IMR-90 (cell line): Measurements from ENCODE around the gene AHDC1. TPM values are rescaled to one million over a fixed set of nuclear protein-coding genes. Genes with fewer than 3 reads are reported as not detected.

ENCODE experiments used
- ATAC-seq: fragments of 200-7000 bp; cut with Tn5 transposase; 2 replicates; pipeline ENCODE4 v1.9.1; 2020; ENCODE audit warnings: low read depth, mild to moderate bottlenecking, moderate library complexity
- BruUV-seq: library from RNA; stranded (reverse); fragments of 400-500 nt; replicated peaks from 2 replicates; lab custom pipeline; 2021; lab: Mats Ljungman, UMichigan
- CTCF ChIA-PET: fragments of 300-600 bp; formaldehyde crosslinking; extraction: SDS; loops from one replicate; lab custom pipeline; 2021; ENCODE audit warnings: antibody characterized with exemption; lab: Yijun Ruan, JAX
- POLR2A ChIA-PET: fragments of 300-600 bp; sonication (Branson Sonifier 250); formaldehyde crosslinking; loops from one replicate; lab custom pipeline; 2022; ENCODE audit warnings: antibody characterized with exemption; ENCODE audit not compliant: unreplicated experiment; lab: Charles Lee
- DNase-seq: peaks from one replicate; pipeline ENCODE4 v3.0.0; 2013
- H2AFZ ChIP-seq: replicated peaks from 2 replicates; pipeline ENCODE3; 2013; ENCODE audit warnings: low read length, mild to moderate bottlenecking; ENCODE audit not compliant: poor library complexity
- H2AK5ac ChIP-seq: 2 replicates; pipeline ENCODE4 v1.6.1; 2013; ENCODE audit warnings: low read depth, low read length, inconsistent platforms
- H2AK9ac ChIP-seq: replicated peaks from 2 replicates; pipeline ENCODE3; 2013; ENCODE audit warnings: mild to moderate bottlenecking, low read depth, low read length, moderate library complexity; ENCODE audit not compliant: poor library complexity
- H2BK120ac ChIP-seq: 2 replicates; pipeline ENCODE4 v1.6.1; 2013; ENCODE audit warnings: low read depth, low read length, inconsistent platforms
- H2BK15ac ChIP-seq: 3 replicates; pipeline ENCODE4 v1.6.1; 2013; ENCODE audit warnings: low read depth, low read length, inconsistent platforms
- H2BK20ac ChIP-seq: 2 replicates; pipeline ENCODE4 v1.6.1; 2013; ENCODE audit warnings: low read depth, mild to moderate bottlenecking, inconsistent platforms, low read length, moderate library complexity
- H2BK5ac ChIP-seq: 2 replicates; pipeline ENCODE4 v1.6.1; 2013; ENCODE audit warnings: mild to moderate bottlenecking, low read depth, low read length, inconsistent platforms; ENCODE audit not compliant: poor library complexity, severe bottlenecking
- H3K14ac ChIP-seq: replicated peaks from 2 replicates; pipeline ENCODE4 v1.6.1; 2013; ENCODE audit warnings: low read depth, low read length, inconsistent platforms
- H3K18ac ChIP-seq: 2 replicates; pipeline ENCODE4 v1.6.1; 2013; ENCODE audit warnings: low read depth, low read length, control low read depth
- H3K23ac ChIP-seq: 2 replicates; pipeline ENCODE4 v1.6.1; 2013; ENCODE audit warnings: low read depth, low read length, inconsistent platforms
- H3K27ac ChIP-seq: 2 replicates; pipeline ENCODE4 v1.5.1; 2013; ENCODE audit warnings: mild to moderate bottlenecking, control low read depth, low read length; ENCODE audit not compliant: insufficient read depth
- H3K27me3 ChIP-seq: 2 replicates; pipeline ENCODE4 v1.6.1; 2013; ENCODE audit warnings: low read length; ENCODE audit not compliant: control insufficient read depth, insufficient read depth
- H3K36me3 ChIP-seq: 2 replicates; pipeline ENCODE4 v1.6.1; 2013; ENCODE audit warnings: low read length, mixed read lengths; ENCODE audit not compliant: control insufficient read depth, insufficient read depth
- H3K4ac ChIP-seq: 2 replicates; pipeline ENCODE4 v1.6.1; 2013; ENCODE audit warnings: low read depth, low read length, inconsistent platforms
- H3K4me1 ChIP-seq: 2 replicates; pipeline ENCODE4 v1.6.1; 2013; ENCODE audit warnings: low read length, mixed read lengths; ENCODE audit not compliant: control insufficient read depth, insufficient read depth
- H3K4me2 ChIP-seq: 2 replicates; pipeline ENCODE4 v1.6.1; 2013; ENCODE audit warnings: low read depth, mild to moderate bottlenecking, control low read depth, low read length, moderate library complexity
- H3K4me3 ChIP-seq: 2 replicates; pipeline ENCODE4 v1.5.1; 2013; ENCODE audit warnings: low read depth, mild to moderate bottlenecking, control low read depth, low read length, moderate library complexity; ENCODE audit not compliant: insufficient read depth
- H3K56ac ChIP-seq: 2 replicates; pipeline ENCODE4 v1.6.1; 2013; ENCODE audit warnings: low read length, inconsistent platforms; ENCODE audit not compliant: insufficient read depth; ENCODE audit errors: extremely low read depth
- H3K79me1 ChIP-seq, 2 experiments: 2 replicates each; pipeline ENCODE4 v1.6.1; 2013; ENCODE audit warnings: low read length in 2 of 2, inconsistent platforms in 1 of 2, low read depth in 1 of 2
- H3K9ac ChIP-seq: 2 replicates; pipeline ENCODE4 v1.6.1; 2013; ENCODE audit warnings: low read depth, low read length, control low read depth
- H3K9me1 ChIP-seq: 2 replicates; pipeline ENCODE4 v1.6.1; 2013; ENCODE audit warnings: low read length, inconsistent platforms; ENCODE audit not compliant: insufficient read depth
- H3K9me3 ChIP-seq: 2 replicates; pipeline ENCODE4 v1.6.1; 2013; ENCODE audit warnings: low read length; ENCODE audit not compliant: control insufficient read depth, insufficient read depth
- H4K20me1 ChIP-seq: 2 replicates; pipeline ENCODE4 v1.6.1; 2013; ENCODE audit warnings: low read length, inconsistent platforms; ENCODE audit not compliant: insufficient read depth
- H4K5ac ChIP-seq: 2 replicates; pipeline ENCODE4 v1.6.1; 2013; ENCODE audit warnings: mild to moderate bottlenecking, low read depth, low read length, control low read depth
- H4K8ac ChIP-seq, 2 experiments: 2 replicates each; pipeline ENCODE4 v1.6.1; 2013; ENCODE audit warnings: low read depth in 2 of 2, low read length in 2 of 2, control low read depth in 1 of 2, inconsistent platforms in 1 of 2
- H4K91ac ChIP-seq: 2 replicates; pipeline ENCODE4 v1.6.1; 2013; ENCODE audit warnings: low read depth, low read length, inconsistent platforms; ENCODE audit not compliant: insufficient read depth
- BHLHE40 ChIP-seq: fragments of 150-350 bp; IDR thresholded peaks from 2 replicates; pipeline ENCODE4 v1.6.1; 2016; ENCODE audit warnings: mild to moderate bottlenecking, low read depth, low read length
- CEBPB ChIP-seq: IDR thresholded peaks from 2 replicates; pipeline ENCODE4 v1.6.1; 2012; ENCODE audit warnings: low read depth, low read length, improper control_type of control experiment
- CHD1 ChIP-seq: IDR thresholded peaks from 2 replicates; pipeline ENCODE4 v1.6.1; 2012; ENCODE audit warnings: low read depth, low read length, improper control_type of control experiment
- CTCF ChIP-seq: conservative IDR thresholded peaks from 2 replicates; pipeline ENCODE4 v1.5.1; 2012; ENCODE audit warnings: mild to moderate bottlenecking, low read depth, low read length, improper control_type of control experiment
- FOS ChIP-seq: fragments of 150-350 bp; IDR thresholded peaks from 2 replicates; pipeline ENCODE4 v1.6.1; 2016; ENCODE audit warnings: low read depth, low read length
- MXI1 ChIP-seq: IDR thresholded peaks from 2 replicates; pipeline ENCODE4 v1.6.1; 2012; ENCODE audit warnings: low read depth, mild to moderate bottlenecking, low read length, moderate library complexity, borderline replicate concordance
- NFE2L2 ChIP-seq: fragments of 150-350 bp; IDR thresholded peaks from 2 replicates; pipeline ENCODE4 v1.6.1; 2016; ENCODE audit warnings: low read depth, mild to moderate bottlenecking, low read length
- POLR2A ChIP-seq: IDR thresholded peaks from 2 replicates; pipeline ENCODE4 v1.6.1; 2012; ENCODE audit warnings: mild to moderate bottlenecking, low read depth, low read length
- RAD21 ChIP-seq: IDR thresholded peaks from 2 replicates; pipeline ENCODE4 v1.6.1; 2012; ENCODE audit warnings: low read length, improper control_type of control experiment
- RCOR1 ChIP-seq: IDR thresholded peaks from 2 replicates; pipeline ENCODE4 v1.6.1; 2012; ENCODE audit warnings: mild to moderate bottlenecking, low read length, improper control_type of control experiment; ENCODE audit not compliant: insufficient replicate concordance
- RFX5 ChIP-seq: IDR thresholded peaks from 2 replicates; pipeline ENCODE4 v1.8.0; 2012; ENCODE audit warnings: low read depth, mild to moderate bottlenecking, low read length, moderate library complexity
- USF2 ChIP-seq: fragments of 150-350 bp; IDR thresholded peaks from 2 replicates; pipeline ENCODE4 v1.6.1; 2017; ENCODE audit warnings: mild to moderate bottlenecking, antibody characterized with exemption, low read length, low read depth
- WGBS, 2 experiments: methylation state at CpG; one replicate each; pipeline versions ENCODE4 v1.1.5 to v1.1.7; 2013; ENCODE audit warnings: missing lambda C conversion rate in 2 of 2; ENCODE audit not compliant: insufficient read length in 1 of 2; ENCODE audit errors: extremely low coverage in 2 of 2; 5-methylcytosine and 5-hydroxymethylcytosine counted together
- dilution Hi-C: fragments of 300-500 bp; cut with HindIII; formaldehyde crosslinking; loops from one replicate; pipeline ENCODE4 v1.14.3; 2018; ENCODE audit warnings: low sequenced_read_pairs; ENCODE audit not compliant: unreplicated experiment
- in situ Hi-C: fragments of 300-500 bp; cut with MboI; formaldehyde crosslinking; loops from 3 replicates; pipeline ENCODE4 v1.14.3; 2019; ENCODE audit warnings: low sequenced_read_pairs, inconsistent platforms, mixed read lengths
- intact Hi-C: fragments of 100-400 bp; cut with micrococcal nuclease; formaldehyde crosslinking; loops from 2 replicates; pipeline ENCODE4 v1.10.0; 2022
- polyA plus RNA-seq, 3 experiments: library from polyadenylated mRNA; depleted of rRNA; stranded (reverse); fragments of >200 nt; gene quantifications; 2 replicates each; pipeline ENCODE4 v1.2.3, GENCODE V29; 2012; ENCODE audit warnings: low replicate concordance in 1 of 3
- total RNA-seq: library from RNA; depleted of rRNA; stranded (reverse); fragments of >200 nt; gene quantifications from 2 replicates; pipeline ENCODE4 v1.2.3, GENCODE V29; 2012

Gene AHDC1
- total and polyA plus RNA-seq, 2 of the 4 experiments (the other 2 are of a cell fraction): 2.0 to 11.6 TPM

GRCh38 chr1:27600498-27601175 lies 3.3 kb downstream of the AHDC1 start (continued):
- no peak for TF ChIP-seq CHD1

DNA sequence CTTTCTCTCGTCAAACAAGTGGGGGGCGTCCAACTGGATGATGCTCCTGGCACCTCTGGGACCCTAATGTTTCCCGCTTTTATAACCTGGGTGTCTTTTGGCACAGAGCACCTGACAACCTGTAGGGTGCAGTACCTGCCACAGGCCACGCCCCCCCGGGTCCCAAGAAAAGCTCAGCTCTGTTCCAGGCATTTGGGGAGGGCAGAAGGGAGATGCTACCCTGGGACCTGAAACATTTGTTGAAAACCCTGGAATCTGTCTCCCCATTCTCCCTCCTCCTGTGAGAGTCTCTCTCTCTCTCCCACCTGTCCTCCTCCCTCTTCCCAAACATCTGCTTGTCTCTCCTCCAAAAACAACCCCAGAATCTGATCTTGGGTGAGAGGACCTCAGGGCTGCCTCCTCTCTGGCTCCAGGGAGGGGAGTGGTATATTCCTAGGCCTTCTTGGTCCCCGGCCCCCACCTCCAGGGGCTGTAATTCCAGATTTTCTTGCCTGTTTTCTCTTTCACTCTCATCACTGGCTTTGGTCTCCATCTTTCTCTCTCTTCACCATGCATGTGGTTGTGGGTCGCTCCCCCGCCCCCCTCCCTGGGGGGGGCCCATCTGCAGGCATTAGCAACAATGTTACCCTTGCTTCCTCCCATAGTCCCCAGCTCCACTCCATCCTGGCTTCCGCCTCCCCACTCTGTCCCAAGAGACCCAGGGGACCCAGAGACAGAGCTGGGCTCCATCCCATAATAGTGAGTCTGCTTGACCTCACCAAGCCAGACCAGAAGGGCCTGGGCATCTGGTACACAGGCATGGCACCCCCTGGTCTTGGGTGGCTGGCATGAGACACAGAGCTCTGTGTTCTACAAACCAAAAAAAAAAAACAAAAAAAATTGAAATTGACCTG lies 4.1 kb downstream of the AHDC1 start:
- ATAC-seq (no peak), DNase-seq (no peak)
- dilution Hi-C loops: no loop called here
- Histone ChIP-seq H2BK5ac (peak overlapping the region; percentile 22), H3K79me1 (peaks cover 32 to 76% of the 10 kb centered on the region in 2 experiments), H3K36me3 (peaks cover 3% of the 10 kb centered on the region; the same call in 1 of the 2 replicates), H3K14ac (no peak overlapping the region), H2AK5ac (peak overlapping the region; percentile 40; the same call in 1 of the 2 replicates), H3K56ac (no peak overlapping the region), H3K27me3 (no peaks in the 10 kb centered on the region), H2BK20ac (no peak overlapping the region), H3K23ac (no peak overlapping the region), H3K4ac (0 out of 2 replicates have a peak overlapping the region, but pooled peaks have one; percentile 13), H4K5ac (no peak overlapping the region), H2BK15ac (no peak overlapping the region), H4K8ac (no peak overlapping the region; a peak in 1 of 4 replicates), H3K9me1 (peaks cover 28% of the 10 kb centered on the region), H2BK120ac (no peak overlapping the region), H3K4me1 (peaks cover 56% of the 10 kb centered on the region), H3K9ac (no peak overlapping the region), H3K4me3 (no peak overlapping the region), H3K9me3 (no peaks in the 10 kb centered on the region), H3K4me2 (peak overlapping the region; percentile 75), H4K91ac (no peak overlapping the region), H4K20me1 (peaks cover 78% of the 10 kb centered on the region), H3K18ac (no peak overlapping the region), H3K27ac (peak overlapping the region; percentile 38; the same call in 1 of the 2 replicates), H2AFZ (peak overlapping the region; percentile 1), H2AK9ac (peak overlapping the region; percentile 76)
- POLR2A ChIA-PET: no interaction called here
- intact Hi-C loops: loop anchor here (5.0 kb wide), 1 partner anchor 113 kb away; no protein-coding TSS in a partner anchor
- CTCF ChIA-PET: interaction anchor here (1.6 to 1.9 kb wide), 2 partner anchors 25 to 43 kb away, joined by 4 to 6 read pairs; no protein-coding TSS in a partner anchor
- in situ Hi-C loops: no loop called here
- no TSS peak for BruUV-seq
- WGBS, 2 experiments: 33% methylated on average over 4 of the region's 9 CpGs; no CpG with 5 or more reads in 1 of the 2 experiments
- TF ChIP-seq MXI1 (no peak), RAD21 (no peak), POLR2A (no peak), CTCF (no peak), NFE2L2 (no peak), RCOR1 (no peak), RFX5 (no peak), BHLHE40 (no peak), CEBPB (no peak), FOS (no peak), USF2 (no peak)
